GM08714 (cell line): ENCODE measurements around the gene ADGRG1.

ENCODE experiments used
- H3K4me3 ChIP-seq: fragments of 200-500 bp; sonication (Bioruptor generic); 2 replicates; pipeline ENCODE4 v1.5.1; 2014; ENCODE audit warnings: mild to moderate bottlenecking, low read length, inconsistent platforms
- ZNF274 ChIP-seq: IDR thresholded peaks from 2 replicates; pipeline ENCODE4 v1.6.1; 2012; ENCODE audit warnings: mild to moderate bottlenecking, low read depth, low read length

ADGRG1 gene

GRCh38 chr16:57611181-57611580 is 17.2 kb upstream of the ADGRG1 start:
- H3K4me3 ChIP-seq = no peak overlapping the region
- no peak for TF ChIP-seq ZNF274

DNA sequence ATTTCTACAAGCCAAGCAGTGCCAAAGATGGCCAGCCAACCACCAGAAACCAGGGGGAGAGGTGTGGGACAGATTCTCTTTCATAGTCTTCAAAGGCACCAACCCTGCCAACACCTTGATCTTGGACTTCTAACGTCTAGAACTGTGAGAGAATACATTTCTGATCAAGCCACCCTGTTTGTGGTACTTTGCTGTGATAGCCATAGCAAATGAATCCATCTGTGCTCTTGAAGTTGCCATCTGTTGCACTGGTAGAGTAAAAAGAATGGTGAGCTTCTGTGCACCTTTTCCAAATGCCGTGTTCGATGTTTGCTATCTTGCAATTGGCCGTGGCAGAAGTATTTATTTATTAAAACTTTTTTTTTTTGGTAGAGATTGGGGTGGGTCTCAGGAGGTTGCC is 16.7 kb upstream of the ADGRG1 start:
- TF ChIP-seq ZNF274 = no peak
- no peak overlapping the region for H3K4me3 ChIP-seq

- no peak overlapping the region for H3K4me3 ChIP-seq
- no peak for TF ChIP-seq ZNF274
These were observed 15.9 kb upstream of the ADGRG1 start for GRCh38 chr16:57612494-57612893.

DNA sequence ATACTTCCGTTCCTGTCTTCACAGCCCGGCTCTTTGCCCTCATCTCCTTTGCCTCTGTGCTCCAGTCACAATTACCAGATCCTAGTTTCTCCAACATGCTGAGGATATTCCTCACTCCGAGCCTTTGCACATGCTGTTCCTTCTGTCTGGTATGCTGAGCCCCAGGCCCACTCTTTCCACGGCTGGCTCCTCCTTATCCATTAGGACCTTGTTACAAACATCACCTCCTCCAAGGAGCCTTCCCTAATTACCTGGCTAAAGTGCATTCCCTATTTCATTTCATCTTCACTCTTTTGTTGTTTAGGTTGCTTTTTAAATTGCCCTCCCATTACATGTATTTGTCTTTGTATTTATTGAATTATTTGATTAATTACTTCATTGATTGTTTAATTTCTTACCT is 14.9 kb upstream of the ADGRG1 start:
- H3K4me3 ChIP-seq = no peak overlapping the region
- no peak for TF ChIP-seq ZNF274

DNA sequence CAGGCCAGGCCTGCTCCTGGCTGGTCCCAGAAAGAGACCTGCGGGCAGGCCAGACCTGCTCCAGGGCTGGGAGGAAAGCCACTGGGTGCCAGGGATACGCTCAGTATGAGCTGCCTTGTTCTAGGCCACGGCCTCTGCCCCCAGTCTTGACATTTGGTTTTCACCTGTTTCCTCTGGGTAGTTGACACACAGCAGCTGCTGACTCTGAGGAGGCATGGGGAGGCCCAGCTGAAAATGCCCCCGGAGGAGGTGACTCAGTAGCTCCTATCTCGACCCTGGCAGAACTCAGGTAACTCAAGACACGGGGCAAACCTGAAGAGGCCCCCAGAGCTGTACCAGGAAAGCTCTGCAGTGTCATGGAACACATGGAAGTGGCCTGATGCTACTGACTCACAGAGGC is 13.9 kb upstream of the ADGRG1 start:
- no peak overlapping the region for H3K4me3 ChIP-seq
- TF ChIP-seq ZNF274 = no peak

GRCh38 chr16:57614944-57615343 is 13.5 kb upstream of the ADGRG1 start:
- no peak for TF ChIP-seq ZNF274
- no peak overlapping the region for H3K4me3 ChIP-seq

GRCh38 chr16:57615813-57616212 is 12.6 kb upstream of the ADGRG1 start:
- H3K4me3 ChIP-seq = no peak overlapping the region
- no peak for TF ChIP-seq ZNF274

- no peak overlapping the region for H3K4me3 ChIP-seq
- TF ChIP-seq ZNF274 = no peak
These were observed 12.2 kb upstream of the ADGRG1 start for GRCh38 chr16:57616241-57616640.

GRCh38 chr16:57616876-57617275 is 11.6 kb upstream of the ADGRG1 start:
- TF ChIP-seq ZNF274 = no peak
- H3K4me3 ChIP-seq = no peak overlapping the region

GRCh38 chr16:57617604-57618111 is 10.8 kb upstream of the ADGRG1 start:
- TF ChIP-seq ZNF274 = no peak

DNA sequence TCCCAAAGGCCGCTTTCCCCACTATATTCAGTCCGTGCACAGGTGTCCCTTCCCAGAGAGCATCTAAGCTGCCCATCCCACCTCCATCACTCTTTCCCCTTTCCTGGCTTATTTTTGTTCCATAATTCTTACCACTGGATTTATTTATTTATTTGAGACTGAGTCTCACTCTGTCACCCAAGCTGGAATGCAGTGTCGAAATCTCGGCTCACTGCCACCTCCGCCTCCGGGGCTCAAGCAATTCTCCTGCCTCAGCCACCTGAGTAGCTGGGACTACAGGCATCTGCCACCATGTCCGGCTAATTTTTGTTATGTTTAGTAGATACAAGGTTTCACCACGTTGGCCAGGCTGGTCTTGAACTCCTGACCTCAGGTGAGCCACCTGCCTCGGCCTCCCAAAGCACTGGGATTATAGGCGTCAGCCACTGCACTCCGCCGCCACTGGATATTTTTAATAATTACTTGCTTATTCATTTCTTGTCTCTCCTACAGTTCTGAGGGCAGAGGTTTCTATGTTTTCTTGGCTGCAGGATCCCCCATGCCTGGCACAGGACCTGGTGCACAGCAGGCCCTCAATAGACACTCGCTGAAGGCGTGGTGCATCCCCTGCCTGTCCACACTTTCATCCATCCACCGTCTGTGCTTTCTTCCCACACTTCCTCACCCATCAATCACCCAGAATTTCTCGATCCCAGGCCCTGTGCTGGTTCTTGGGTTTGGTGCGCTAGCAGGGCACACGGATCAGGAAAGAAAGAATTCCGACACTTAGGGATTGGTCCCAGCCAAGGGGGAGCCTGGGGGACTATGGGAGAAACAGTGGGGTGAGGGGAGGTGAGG is 9.9 kb upstream of the ADGRG1 start:
- H3K4me3 ChIP-seq = no peak overlapping the region
- TF ChIP-seq ZNF274 = no peak

More at GRCh38 chr16:57617604-57618111, 10.8 kb upstream of the ADGRG1 start:
- H3K4me3 ChIP-seq = no peak overlapping the region

DNA sequence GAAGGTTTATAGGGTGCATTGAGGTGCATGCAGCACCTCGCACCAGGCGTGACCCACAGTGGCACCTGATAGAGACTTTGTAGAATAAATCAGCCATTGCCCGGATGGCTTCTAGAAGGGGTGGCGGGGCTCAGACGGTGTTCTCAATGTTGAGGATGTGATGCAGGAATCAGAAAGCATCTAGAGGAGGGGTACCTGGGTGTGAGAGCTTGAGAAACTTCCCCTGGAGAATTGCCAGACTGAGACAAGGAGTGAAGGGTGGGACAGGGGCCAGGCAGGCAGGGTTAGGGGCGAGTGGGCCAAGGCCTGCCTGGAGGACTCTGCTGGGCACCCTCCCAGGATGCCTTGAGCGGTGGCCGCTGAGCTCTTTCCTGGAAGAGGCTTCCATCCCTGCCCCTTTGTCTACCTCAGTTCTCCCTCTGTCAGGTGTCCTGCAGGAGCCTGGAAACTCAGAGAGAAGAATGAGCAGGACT is 9.3 kb upstream of the ADGRG1 start:
- no peak for TF ChIP-seq ZNF274
- no peak overlapping the region for H3K4me3 ChIP-seq

GRCh38 chr16:57619606-57620334 is 8.7 kb upstream of the ADGRG1 start:
- no peak for TF ChIP-seq ZNF274
- no peak overlapping the region for H3K4me3 ChIP-seq

GRCh38 chr16:57620335-57621231 is 7.8 kb upstream of the ADGRG1 start:
- H3K4me3 ChIP-seq = no peak overlapping the region
- no peak for TF ChIP-seq ZNF274
